GM12891 (cell line): ENCODE results near the gene CFAP52.
"Not testable (repeated sequence)": the region's sequence is repeated elsewhere in the genome, so short reads cannot be mapped to it uniquely, and the experiment has no call there.

ENCODE experiments used
- DNase-seq: peaks from one replicate; pipeline ENCODE4 v3.0.0; 2011; ENCODE audit warnings: low spot score; ENCODE audit not compliant: insufficient read length
- FAIRE-seq: peaks from 2 replicates; lab custom pipeline; 2011; peaks lifted over from hg19 to GRCh38; lab: Jason Lieb, UNC
- PAX5 ChIP-seq: IDR thresholded peaks from 2 replicates; pipeline ENCODE4 v1.6.1; 2011; ENCODE audit warnings: low read length, moderate library complexity, mild to moderate bottlenecking; ENCODE audit not compliant: insufficient read depth, severe bottlenecking
- POLR2A ChIP-seq: IDR thresholded peaks from 2 replicates; pipeline ENCODE4 v1.6.1; 2011; ENCODE audit warnings: low read depth, low read length, control low read depth
- POLR2AphosphoS5 ChIP-seq: IDR thresholded peaks from 2 replicates; pipeline ENCODE4 v1.6.1; 2011; ENCODE audit warnings: low read depth, low read length, control low read depth
- POU2F2 ChIP-seq: IDR thresholded peaks from 2 replicates; pipeline ENCODE4 v1.6.1; 2011; ENCODE audit warnings: low read depth, mild to moderate bottlenecking, control low read depth, low read length, moderate library complexity
- SPI1 ChIP-seq: IDR thresholded peaks from 2 replicates; pipeline ENCODE4 v1.6.1; 2011; ENCODE audit warnings: low read depth, low read length, control low read depth
- TAF1 ChIP-seq: IDR thresholded peaks from 2 replicates; pipeline ENCODE4 v1.6.1; 2011; ENCODE audit warnings: low read depth, low read length, control low read depth

Gene CFAP52

GRCh38 chr17:9541718-9542117, 34.7 kb upstream of the CFAP52 start:
- TF ChIP-seq TAF1 = no peak
- FAIRE-seq = no peak

GRCh38 chr17:9544221-9544620, 32.2 kb upstream of the CFAP52 start:
- no peak for FAIRE-seq
- no peak for DNase-seq
- no peak for TF ChIP-seq TAF1
- TF ChIP-seq POLR2A = no peak
- no peak for TF ChIP-seq POU2F2
- TF ChIP-seq PAX5 = no peak
- no peak for TF ChIP-seq POLR2AphosphoS5
- TF ChIP-seq SPI1 = no peak

More at GRCh38 chr17:9541718-9542117, 34.7 kb upstream of the CFAP52 start:
- DNase-seq = no peak

GRCh38 chr17:9549215-9549614, 27.2 kb upstream of the CFAP52 start:
- TF ChIP-seq POU2F2 (no peak), POLR2A (no peak), SPI1 (no peak), TAF1 (no peak), POLR2AphosphoS5 (no peak), PAX5 (no peak)
- no peak for DNase-seq
- FAIRE-seq = no peak

- no peak for TF ChIP-seq PAX5
- TF ChIP-seq SPI1 = no peak
- no peak for TF ChIP-seq POU2F2
- no peak for TF ChIP-seq POLR2AphosphoS5
- no peak for DNase-seq
- no peak for FAIRE-seq
These were observed 23.3 kb upstream of the CFAP52 start for GRCh38 chr17:9553181-9553580.

- DNase-seq = no peak
- no peak for FAIRE-seq
- no peak for TF ChIP-seq POLR2A
- TF ChIP-seq POLR2AphosphoS5 = no peak
- TF ChIP-seq POU2F2 = no peak
These were observed 22.8 kb upstream of the CFAP52 start for GRCh38 chr17:9553596-9553995.

GRCh38 chr17:9554715-9555114, 21.7 kb upstream of the CFAP52 start:
- not testable (repeated sequence) for FAIRE-seq
- peak; percentile 27 for DNase-seq

- TF ChIP-seq POLR2AphosphoS5 (no peak), TAF1 (no peak), SPI1 (no peak), POU2F2 (no peak), PAX5 (no peak), POLR2A (no peak)
- FAIRE-seq = no peak
These were observed 19.2 kb upstream of the CFAP52 start for GRCh38 chr17:9557161-9557755.

GRCh38 chr17:9557857-9558256, 18.6 kb upstream of the CFAP52 start:
- FAIRE-seq (no peak), DNase-seq (no peak)
- TF ChIP-seq SPI1 (no peak), POLR2A (no peak), PAX5 (no peak), POU2F2 (no peak), POLR2AphosphoS5 (no peak), TAF1 (no peak)

More at GRCh38 chr17:9557161-9557755, 19.2 kb upstream of the CFAP52 start:
- no peak for DNase-seq

- TF ChIP-seq POLR2A (no peak), POU2F2 (no peak), PAX5 (no peak), SPI1 (no peak), TAF1 (no peak)
- FAIRE-seq (no peak), DNase-seq (no peak)
These were observed 12.3 kb upstream of the CFAP52 start for GRCh38 chr17:9564104-9564503.

- TF ChIP-seq PAX5 (no peak), TAF1 (no peak), POLR2AphosphoS5 (no peak), POU2F2 (no peak), SPI1 (no peak), POLR2A (no peak)
- DNase-seq = no peak
- FAIRE-seq = peak; percentile 69
These were observed 10.4 kb upstream of the CFAP52 start for GRCh38 chr17:9566067-9566466.

- not testable (repeated sequence) for DNase-seq, FAIRE-seq
These were observed 9.7 kb upstream of the CFAP52 start for GRCh38 chr17:9566739-9567138.
